Measurements from ENCODE around the gene ICA1.

ICA1 gene

GRCh38 chr7:8232999-8233847 is 28.7 kb downstream of the ICA1 start:
- Mint-ChIP-seq H3K27me3 (peaks cover 18% of the 10 kb centered on the region), H3K4me1 (no peaks in the 10 kb centered on the region), H3K36me3 (ENCODE audit: insufficient read depth) (no peaks in the 10 kb centered on the region), H3K9me3 (no peaks in the 10 kb centered on the region), H3K27ac (ENCODE audit: low read depth) (no peak overlapping the region), H3K4me3 (no peak overlapping the region)
- ATAC-seq (replicated peaks; ENCODE audit: extremely low read depth, poor library complexity, severe bottlenecking), result no peak
- no peak for DNase-seq (ENCODE audit: low spot score in 2 of 2)

- ATAC-seq (replicated peaks; ENCODE audit: extremely low read depth, poor library complexity, severe bottlenecking) (no peak), DNase-seq (ENCODE audit: low spot score in 2 of 2) (no peak)
- Mint-ChIP-seq H3K27ac (ENCODE audit: low read depth) (no peak overlapping the region), H3K4me3 (no peak overlapping the region), H3K9me3 (no peaks in the 10 kb centered on the region), H3K36me3 (ENCODE audit: insufficient read depth) (no peaks in the 10 kb centered on the region), H3K27me3 (peaks cover 39% of the 10 kb centered on the region), H3K4me1 (no peaks in the 10 kb centered on the region)
Observed at GRCh38 chr7:8229927-8230326, 32.0 kb downstream of the ICA1 start.

- Mint-ChIP-seq H3K4me3 (no peak overlapping the region), H3K4me1 (no peaks in the 10 kb centered on the region), H3K27me3 (peaks cover 41% of the 10 kb centered on the region), H3K36me3 (ENCODE audit: insufficient read depth) (peaks cover 3% of the 10 kb centered on the region), H3K27ac (ENCODE audit: low read depth) (no peak overlapping the region), H3K9me3 (no peaks in the 10 kb centered on the region)
- ATAC-seq (replicated peaks; ENCODE audit: extremely low read depth, poor library complexity, severe bottlenecking), result no peak
- no peak for DNase-seq (ENCODE audit: low spot score in 2 of 2)
Observed at GRCh38 chr7:8228766-8229674, 32.9 kb downstream of the ICA1 start.

GRCh38 chr7:8228068-8228467 is 33.9 kb downstream of the ICA1 start:
- H3K4me1 Mint-ChIP-seq, result no peaks in the 10 kb centered on the region
- H3K27me3 Mint-ChIP-seq, result peaks cover 35% of the 10 kb centered on the region
- no peaks in the 10 kb centered on the region for H3K9me3 Mint-ChIP-seq
- ATAC-seq (replicated peaks; ENCODE audit: extremely low read depth, poor library complexity, severe bottlenecking), result no peak
- no peak overlapping the region for H3K4me3 Mint-ChIP-seq
- DNase-seq (ENCODE audit: low spot score in 2 of 2), result no peak
- H3K27ac Mint-ChIP-seq (ENCODE audit: low read depth), result no peak overlapping the region
- peaks cover 3% of the 10 kb centered on the region for H3K36me3 Mint-ChIP-seq (ENCODE audit: insufficient read depth)

GRCh38 chr7:8227261-8227660 is 34.7 kb downstream of the ICA1 start:
- Mint-ChIP-seq H3K36me3 (ENCODE audit: insufficient read depth) (peaks cover 3% of the 10 kb centered on the region), H3K4me1 (no peaks in the 10 kb centered on the region), H3K27ac (ENCODE audit: low read depth) (no peak overlapping the region), H3K4me3 (no peak overlapping the region), H3K27me3 (peaks cover 35% of the 10 kb centered on the region), H3K9me3 (no peaks in the 10 kb centered on the region)
- DNase-seq (ENCODE audit: low spot score in 2 of 2) (no peak), ATAC-seq (replicated peaks; ENCODE audit: extremely low read depth, poor library complexity, severe bottlenecking) (no peak)

GRCh38 chr7:8226501-8226900 is 35.5 kb downstream of the ICA1 start:
- no peaks in the 10 kb centered on the region for H3K4me1 Mint-ChIP-seq
- ATAC-seq (replicated peaks; ENCODE audit: extremely low read depth, poor library complexity, severe bottlenecking), result no peak
- peaks cover 35% of the 10 kb centered on the region for H3K27me3 Mint-ChIP-seq
- H3K9me3 Mint-ChIP-seq, result no peaks in the 10 kb centered on the region
- H3K4me3 Mint-ChIP-seq, result no peak overlapping the region
- H3K36me3 Mint-ChIP-seq (ENCODE audit: insufficient read depth), result peaks cover 3% of the 10 kb centered on the region
- no peak for DNase-seq (ENCODE audit: low spot score in 2 of 2)
- no peak overlapping the region for H3K27ac Mint-ChIP-seq (ENCODE audit: low read depth)

- H3K4me3 Mint-ChIP-seq, result no peak overlapping the region
- DNase-seq (ENCODE audit: low spot score in 2 of 2), result no peak
- H3K27me3 Mint-ChIP-seq, result peaks cover 25% of the 10 kb centered on the region
- H3K36me3 Mint-ChIP-seq (ENCODE audit: insufficient read depth), result peaks cover 5% of the 10 kb centered on the region
- ATAC-seq (replicated peaks; ENCODE audit: extremely low read depth, poor library complexity, severe bottlenecking), result no peak
- no peak overlapping the region for H3K27ac Mint-ChIP-seq (ENCODE audit: low read depth)
- H3K4me1 Mint-ChIP-seq, result peaks cover 4% of the 10 kb centered on the region
- H3K9me3 Mint-ChIP-seq, result no peaks in the 10 kb centered on the region
Observed at GRCh38 chr7:8221567-8221966, 40.4 kb downstream of the ICA1 start.

GRCh38 chr7:8221101-8221495 is 40.9 kb downstream of the ICA1 start:
- H3K27ac Mint-ChIP-seq (ENCODE audit: low read depth), result no peak overlapping the region

GRCh38 chr7:8220376-8221100 is 41.4 kb downstream of the ICA1 start:
- Mint-ChIP-seq H3K9me3 (no peaks in the 10 kb centered on the region), H3K4me1 (peaks cover 4% of the 10 kb centered on the region), H3K27me3 (peaks cover 15% of the 10 kb centered on the region), H3K27ac (ENCODE audit: low read depth) (no peak overlapping the region), H3K4me3 (no peak overlapping the region), H3K36me3 (ENCODE audit: insufficient read depth) (peaks cover 5% of the 10 kb centered on the region)
- no peak for DNase-seq (ENCODE audit: low spot score in 2 of 2)
- no peak for ATAC-seq (replicated peaks; ENCODE audit: extremely low read depth, poor library complexity, severe bottlenecking)

More at GRCh38 chr7:8221101-8221495, 40.9 kb downstream of the ICA1 start:
- Mint-ChIP-seq H3K9me3 (no peaks in the 10 kb centered on the region), H3K27me3 (peaks cover 20% of the 10 kb centered on the region), H3K4me1 (peaks cover 4% of the 10 kb centered on the region), H3K36me3 (ENCODE audit: insufficient read depth) (peaks cover 5% of the 10 kb centered on the region), H3K4me3 (no peak overlapping the region)
- no peak for DNase-seq (ENCODE audit: low spot score in 2 of 2)
- ATAC-seq (replicated peaks; ENCODE audit: extremely low read depth, poor library complexity, severe bottlenecking), result no peak

- H3K27me3 Mint-ChIP-seq, result no peaks in the 10 kb centered on the region
Observed at GRCh38 chr7:8217200-8218068, 44.5 kb downstream of the ICA1 start.

GRCh38 chr7:8216334-8216690 is 45.7 kb downstream of the ICA1 start:
- H3K9me3 Mint-ChIP-seq, result no peaks in the 10 kb centered on the region
- H3K27ac Mint-ChIP-seq (ENCODE audit: low read depth), result no peak overlapping the region
- DNase-seq (ENCODE audit: low spot score in 2 of 2), result no peak
- H3K27me3 Mint-ChIP-seq, result no peaks in the 10 kb centered on the region
- peaks cover 4% of the 10 kb centered on the region for H3K4me1 Mint-ChIP-seq
- ATAC-seq (replicated peaks; ENCODE audit: extremely low read depth, poor library complexity, severe bottlenecking), result no peak
- H3K4me3 Mint-ChIP-seq, result no peak overlapping the region
- peaks cover 3% of the 10 kb centered on the region for H3K36me3 Mint-ChIP-seq (ENCODE audit: insufficient read depth)

More at GRCh38 chr7:8217200-8218068, 44.5 kb downstream of the ICA1 start:
- ATAC-seq (replicated peaks; ENCODE audit: extremely low read depth, poor library complexity, severe bottlenecking) (no peak), DNase-seq (ENCODE audit: low spot score in 2 of 2) (peak in 1 of 2 donors; percentile 32)
- Mint-ChIP-seq H3K27ac (ENCODE audit: low read depth) (no peak overlapping the region), H3K9me3 (no peaks in the 10 kb centered on the region), H3K4me3 (no peak overlapping the region), H3K4me1 (peaks cover 4% of the 10 kb centered on the region), H3K36me3 (ENCODE audit: insufficient read depth) (peaks cover 3% of the 10 kb centered on the region)
